Measurements from ENCODE around the gene GPR153. TPM values are rescaled to one million over a fixed set of nuclear protein-coding genes. Genes with fewer than 3 reads are reported as not detected.

GPR153 gene
- total and polyA plus RNA-seq, 2 donors (not counting 1 experiment from before 2014, with no cell fraction given), result 0.04 to 0.20 TPM

DNA sequence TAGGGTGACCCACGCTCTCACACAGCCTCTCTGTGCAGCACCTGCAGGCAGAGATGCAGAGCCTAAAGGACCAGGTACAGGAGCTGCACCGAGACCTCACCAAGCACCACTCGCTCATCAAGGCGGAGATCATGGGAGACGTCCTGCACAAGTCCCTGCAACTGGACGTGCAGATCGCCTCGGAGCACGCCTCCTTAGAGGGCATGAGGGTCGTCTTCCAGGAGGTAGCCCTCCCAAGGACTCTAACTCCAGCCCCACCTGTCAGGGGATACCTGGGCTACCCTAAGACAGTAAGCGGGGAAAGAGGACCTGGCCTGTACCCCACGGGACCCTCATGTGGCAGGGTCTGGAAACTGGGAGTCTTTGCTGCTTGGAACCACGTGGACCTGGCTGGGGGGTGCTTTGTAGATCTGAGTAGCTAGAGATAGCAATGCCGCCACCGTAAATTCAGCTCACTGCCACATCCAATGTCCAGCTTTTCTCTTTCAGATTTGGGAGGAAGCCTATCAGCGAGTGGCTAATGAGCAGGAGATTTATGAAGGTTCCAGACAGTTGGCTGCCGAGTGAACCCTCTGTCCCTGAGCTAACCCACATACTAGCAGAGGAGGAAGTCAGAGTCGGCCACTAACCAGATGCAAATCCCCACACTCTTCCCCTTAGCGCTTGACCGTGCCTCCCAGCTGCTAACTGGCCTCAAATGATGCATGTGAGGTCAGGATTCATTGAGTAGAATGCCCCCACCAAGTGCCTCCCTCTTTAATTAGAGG, 48.5 kb downstream of the GPR153 start:
- H3K27me3 Mint-ChIP-seq, result peaks cover 35% of the 10 kb centered on the region
- no peaks in the 10 kb centered on the region for H4K20me1 ChIP-seq (ENCODE audit: control insufficient read depth, insufficient read depth, low read length, poor library complexity, severe bottlenecking)
- H3K4me2 ChIP-seq (replicated peaks; ENCODE audit: low read depth, low read length, poor library complexity, severe bottlenecking), result peak overlapping the region; percentile 1
- no peak for DNase-seq
- POLR2A ChIA-PET, result no interaction called here
- TF ChIP-seq, protein P1, sequence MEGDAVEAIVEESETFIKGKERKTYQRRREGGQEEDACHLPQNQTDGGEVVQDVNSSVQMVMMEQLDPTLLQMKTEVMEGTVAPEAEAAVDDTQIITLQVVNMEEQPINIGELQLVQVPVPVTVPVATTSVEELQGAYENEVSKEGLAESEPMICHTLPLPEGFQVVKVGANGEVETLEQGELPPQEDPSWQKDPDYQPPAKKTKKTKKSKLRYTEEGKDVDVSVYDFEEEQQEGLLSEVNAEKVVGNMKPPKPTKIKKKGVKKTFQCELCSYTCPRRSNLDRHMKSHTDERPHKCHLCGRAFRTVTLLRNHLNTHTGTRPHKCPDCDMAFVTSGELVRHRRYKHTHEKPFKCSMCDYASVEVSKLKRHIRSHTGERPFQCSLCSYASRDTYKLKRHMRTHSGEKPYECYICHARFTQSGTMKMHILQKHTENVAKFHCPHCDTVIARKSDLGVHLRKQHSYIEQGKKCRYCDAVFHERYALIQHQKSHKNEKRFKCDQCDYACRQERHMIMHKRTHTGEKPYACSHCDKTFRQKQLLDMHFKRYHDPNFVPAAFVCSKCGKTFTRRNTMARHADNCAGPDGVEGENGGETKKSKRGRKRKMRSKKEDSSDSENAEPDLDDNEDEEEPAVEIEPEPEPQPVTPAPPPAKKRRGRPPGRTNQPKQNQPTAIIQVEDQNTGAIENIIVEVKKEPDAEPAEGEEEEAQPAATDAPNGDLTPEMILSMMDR (IDR thresholded peaks at IDR 0.05), result no peak
- no peak for TF ChIP-seq EZH2 (IDR thresholded peaks at IDR 0.05; ENCODE audit: borderline replicate concordance, insufficient read depth, low read depth, low read length, poor library complexity, severe bottlenecking)
- intact Hi-C loops (cut with micrococcal nuclease), result no loop called here
- H3K4me3 ChIP-seq (ENCODE audit: control extremely low read depth in 1 of 5, extremely low read depth in 1 of 5, insufficient read depth in 1 of 5, low read depth in 2 of 5, low read length in 4 of 5), result no peak overlapping the region
- H3K4me1 Mint-ChIP-seq, result peaks cover 22% of the 10 kb centered on the region
- 67% methylated on average over 14 of the region's 20 CpGs for WGBS (ENCODE audit: insufficient coverage)
- H3K9me3 Mint-ChIP-seq (ENCODE audit: insufficient read depth), result no peaks in the 10 kb centered on the region
- H3K27me3 ChIP-seq (replicated peaks in 1 of 4; ENCODE audit: control extremely low read depth in 1 of 4, control insufficient read depth in 3 of 4, insufficient read depth in 4 of 4, low read length in 3 of 4), result peaks cover 0 to 36% (median 6%) of the 10 kb centered on the region in 4 experiments
- peaks cover 22 to 29% of the 10 kb centered on the region in 2 donors for H3K4me1 ChIP-seq (ENCODE audit: control insufficient read depth in 2 of 2, insufficient read depth in 2 of 2, low read length in 2 of 2)
- no peak overlapping the region for H2AFZ ChIP-seq (ENCODE audit: insufficient read depth, low read depth, low read length, poor library complexity, severe bottlenecking)
- no peak overlapping the region for H3K27ac ChIP-seq (ENCODE audit: low read length in 2 of 2)
- CTCF ChIA-PET, result interaction anchor here (0.6 kb wide), 1 partner anchor 21 kb away, joined by 4 read pairs; no protein-coding TSS in a partner anchor
- peak overlapping the region; percentile 18 for H3K4me3 Mint-ChIP-seq
- no peak overlapping the region for H3K9ac ChIP-seq (ENCODE audit: low read length)
- no peak for ATAC-seq (ENCODE audit: low read depth)
- H3K79me2 ChIP-seq (ENCODE audit: control insufficient read depth, insufficient read depth, low read length), result no peaks in the 10 kb centered on the region
- H3K36me3 ChIP-seq (replicated peaks in 1 of 2; ENCODE audit: control extremely low read depth in 1 of 2, control insufficient read depth in 1 of 2, extremely low read depth in 1 of 2, insufficient read depth in 2 of 2, low read length in 1 of 2), result no peaks in the 10 kb centered on the region
- H3K27ac Mint-ChIP-seq, result no peak overlapping the region
- peaks cover 0 to 6% (median 0%) of the 10 kb centered on the region in 3 donors for H3K9me3 ChIP-seq (ENCODE audit: control extremely low read depth in 1 of 3, control insufficient read depth in 2 of 3, insufficient read depth in 1 of 3, low read length in 2 of 3)

DNA sequence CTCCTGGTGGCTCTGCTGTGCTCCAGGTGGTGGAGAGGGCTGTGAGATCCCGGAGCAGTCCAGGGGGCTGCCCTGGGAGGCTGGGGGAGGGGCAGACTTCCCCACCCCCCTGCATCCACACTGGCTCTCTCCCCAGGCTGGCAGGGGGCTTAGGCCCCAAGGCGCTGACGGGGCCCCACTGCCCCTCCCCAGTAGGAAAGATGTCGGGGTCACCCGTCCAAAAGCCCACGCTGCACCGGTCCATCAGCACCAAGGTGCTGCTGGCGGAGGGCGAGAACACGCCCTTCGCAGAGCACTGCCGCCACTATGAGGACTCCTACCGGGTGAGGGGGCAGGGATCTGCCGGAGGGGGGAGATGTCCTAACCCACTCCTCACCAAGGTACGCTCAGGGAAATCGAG, 49.2 kb downstream of the GPR153 start:
- Mint-ChIP-seq H3K4me3 (no peak overlapping the region), H3K27ac (no peak overlapping the region), H3K27me3 (peaks cover 33% of the 10 kb centered on the region), H3K4me1 (peaks cover 25% of the 10 kb centered on the region), H3K9me3 (ENCODE audit: insufficient read depth) (no peaks in the 10 kb centered on the region)
- DNase-seq (no peak), ATAC-seq (ENCODE audit: low read depth) (no peak)
- Histone ChIP-seq H3K27ac (ENCODE audit: low read length in 2 of 2) (no peak overlapping the region), H4K20me1 (ENCODE audit: control insufficient read depth, insufficient read depth, low read length, poor library complexity, severe bottlenecking) (no peaks in the 10 kb centered on the region), H2AFZ (ENCODE audit: insufficient read depth, low read depth, low read length, poor library complexity, severe bottlenecking) (no peak overlapping the region), H3K36me3 (replicated peaks in 1 of 2; ENCODE audit: control extremely low read depth in 1 of 2, control insufficient read depth in 1 of 2, extremely low read depth in 1 of 2, insufficient read depth in 2 of 2, low read length in 1 of 2) (no peaks in the 10 kb centered on the region), H3K4me3 (ENCODE audit: control extremely low read depth in 1 of 5, extremely low read depth in 1 of 5, insufficient read depth in 1 of 5, low read depth in 2 of 5, low read length in 4 of 5) (no peak overlapping the region), H3K27me3 (replicated peaks in 1 of 4; ENCODE audit: control extremely low read depth in 1 of 4, control insufficient read depth in 3 of 4, insufficient read depth in 4 of 4, low read length in 3 of 4) (peaks cover 0 to 37% (median 11%) of the 10 kb centered on the region in 4 experiments), H3K79me2 (ENCODE audit: control insufficient read depth, insufficient read depth, low read length) (no peaks in the 10 kb centered on the region), H3K9ac (ENCODE audit: low read length) (no peak overlapping the region), H3K9me3 (ENCODE audit: control extremely low read depth in 1 of 3, control insufficient read depth in 2 of 3, insufficient read depth in 1 of 3, low read length in 2 of 3) (peaks cover 0 to 6% (median 0%) of the 10 kb centered on the region in 3 donors), H3K4me1 (ENCODE audit: control insufficient read depth in 2 of 2, insufficient read depth in 2 of 2, low read length in 2 of 2) (peaks cover 26 to 31% of the 10 kb centered on the region in 2 donors), H3K4me2 (replicated peaks; ENCODE audit: low read depth, low read length, poor library complexity, severe bottlenecking) (no peak overlapping the region)
- ChIA-PET POLR2A (no interaction called here), CTCF (no interaction called here)
- 97% methylated on average over 8 of the region's 16 CpGs for WGBS (ENCODE audit: insufficient coverage)
- intact Hi-C loops (cut with micrococcal nuclease), result no loop called here
- no peak for TF ChIP-seq EZH2 (IDR thresholded peaks at IDR 0.05; ENCODE audit: borderline replicate concordance, insufficient read depth, low read depth, low read length, poor library complexity, severe bottlenecking)
- TF ChIP-seq, protein P1 (IDR thresholded peaks at IDR 0.05), result no peak
